Transverse colon (tissue), 4 donors: ENCODE data around the gene LRP1B. TPM values are rescaled to one million over a fixed set of nuclear protein-coding genes. Genes with fewer than 3 reads are reported as not detected.

ENCODE experiments used
- DNase-seq: peaks from one replicate; pipeline ENCODE4 v3.0.0-alpha.2; 2019
- H3K27ac ChIP-seq, 4 donors: fragments of 200-600 bp; sonication (generic); 2 replicates each; pipeline ENCODE4 v1.5.1; 2016 to 2018; ENCODE audit warnings: inconsistent platforms in 4 of 4
- H3K27me3 ChIP-seq: fragments of 200-600 bp; sonication (generic); 2 replicates; pipeline ENCODE4 v1.5.1; 2017; ENCODE audit warnings: inconsistent platforms
- H3K36me3 ChIP-seq, 4 donors: fragments of 200-600 bp; sonication (generic); 2 replicates each; pipeline ENCODE4 v1.5.1; 2017 to 2019; ENCODE audit warnings: inconsistent platforms in 4 of 4
- H3K4me1 ChIP-seq, 4 donors: fragments of 200-600 bp; sonication (generic); 2 replicates each; pipeline ENCODE4 v1.5.1; 2017 to 2020; ENCODE audit warnings: inconsistent platforms in 4 of 4
- H3K4me3 ChIP-seq, 4 donors: fragments of 200-600 bp; sonication (generic); 1 replicate in 1 of 4; 2 replicates in 3 of 4; pipeline versions ENCODE4 v1.5.1 to v1.6.1; 2017 to 2019; ENCODE audit warnings: inconsistent platforms in 4 of 4
- H3K9me3 ChIP-seq, 2 donors: fragments of 200-600 bp; sonication (generic); 2 replicates each; pipeline ENCODE4 v1.5.1; 2017 to 2019; ENCODE audit warnings: inconsistent platforms in 2 of 2
- CTCF ChIP-seq, 5 experiments: fragments of 200-600 bp in 3 of 5; fragments of 450-650 bp in 2 of 5; sonication (generic) in 3 of 5; IDR thresholded peaks; 1 replicate in 2 of 5; 2 replicates in 3 of 5; pipeline ENCODE4 v1.5.1; 2016 to 2017; ENCODE audit warnings: antibody characterized with exemption in 5 of 5, inconsistent platforms in 3 of 5, mild to moderate bottlenecking in 2 of 5, moderate library complexity in 1 of 5
- EP300 ChIP-seq: sonication (generic); formaldehyde crosslinking; IDR thresholded peaks from one replicate; pipeline ENCODE4 v1.6.1; 2017; ENCODE audit warnings: antibody characterized with exemption, low read depth
- POLR2A ChIP-seq: fragments of 450-650 bp; IDR thresholded peaks from one replicate; pipeline ENCODE4 v1.6.1; 2016; ENCODE audit warnings: antibody characterized with exemption, mild to moderate bottlenecking, moderate library complexity
- POLR2AphosphoS5 ChIP-seq, 3 donors: sonication (generic); formaldehyde crosslinking; IDR thresholded peaks; one replicate each; pipeline ENCODE4 v1.6.1; 2016; ENCODE audit warnings: antibody characterized with exemption in 3 of 3
- WGBS, 2 donors: methylation state at CpG; one replicate each; pipeline ENCODE4 v1.1.5; 2018; ENCODE audit warnings: low coverage in 1 of 2; 5-methylcytosine and 5-hydroxymethylcytosine counted together
- in situ Hi-C, 4 donors: fragments of 200-750 bp; cut with MboI; loops; one replicate each; pipeline versions ENCODE4 v1.15.0 to v1.15.1; 2017; ENCODE audit warnings: low sequenced_read_pairs in 3 of 4, low pct_ligation_motif_present in 1 of 4, low pct_unique_long_range_greater_than_20kb in 1 of 4
- intact Hi-C: fragments of 100-400 bp; cut with DNase I; formaldehyde crosslinking; loops from one replicate; pipeline ENCODE4 v1.15.1; 2023; ENCODE audit warnings: low total_unique reads
- total RNA-seq, 4 donors: library from RNA; depleted of rRNA; stranded (reverse); fragments of >200 nt; gene quantifications; one replicate each; pipeline ENCODE4 v1.1.0, GENCODE V29; 2016

Gene LRP1B
- total RNA-seq, 4 donors from 2014 or later, result 0.48 to 5.4 (median 0.82) TPM; not detected in 1

- H3K27me3 ChIP-seq, result no peaks in the 10 kb centered on the region
- in situ Hi-C loops (no loop called here), intact Hi-C loops (no loop called here)
- H3K9me3 ChIP-seq, result no peaks in the 10 kb centered on the region
- TF ChIP-seq POLR2AphosphoS5 (IDR thresholded peaks at IDR 0.05) (no peak), POLR2A (no peak), EP300 (no peak), CTCF (IDR thresholded peaks at IDR 0.05) (no peak)
- H3K4me1 ChIP-seq, result no peaks in the 10 kb centered on the region
- no peaks in the 10 kb centered on the region for H3K36me3 ChIP-seq
- DNase-seq, result no peak
- no peak overlapping the region for H3K4me3 ChIP-seq
- H3K27ac ChIP-seq, result no peak overlapping the region
Observed at GRCh38 chr2:141306368-141306767, 824.4 kb downstream of the LRP1B start.

GRCh38 chr2:141301551-141301950, 829.3 kb downstream of the LRP1B start:
- in situ Hi-C loops (no loop called here), intact Hi-C loops (no loop called here)
- DNase-seq, result no peak
- Histone ChIP-seq H3K27ac (no peak overlapping the region), H3K4me3 (no peak overlapping the region), H3K4me1 (no peaks in the 10 kb centered on the region), H3K27me3 (no peaks in the 10 kb centered on the region), H3K9me3 (no peaks in the 10 kb centered on the region), H3K36me3 (no peaks in the 10 kb centered on the region)
- TF ChIP-seq POLR2AphosphoS5 (IDR thresholded peaks at IDR 0.05) (no peak), CTCF (IDR thresholded peaks at IDR 0.05) (no peak), POLR2A (no peak), EP300 (no peak)
- WGBS, 2 donors, result 63 to 82% methylated on average over 2 of the region's 2 CpGs

GRCh38 chr2:141280037-141280436, 850.8 kb downstream of the LRP1B start:
- in situ Hi-C loops, result no loop called here
- H3K4me3 ChIP-seq, result no peak overlapping the region
- TF ChIP-seq EP300, result no peak
- TF ChIP-seq CTCF (IDR thresholded peaks at IDR 0.05), result no peak
- TF ChIP-seq POLR2AphosphoS5 (IDR thresholded peaks at IDR 0.05), result no peak
- no peak for TF ChIP-seq POLR2A
- H3K36me3 ChIP-seq, result no peaks in the 10 kb centered on the region
- H3K4me1 ChIP-seq, result no peaks in the 10 kb centered on the region
- no peaks in the 10 kb centered on the region for H3K9me3 ChIP-seq
- intact Hi-C loops, result no loop called here
- H3K27ac ChIP-seq, result no peak overlapping the region
- 73 to 84% methylated on average over 4 of the region's 4 CpGs for WGBS, 2 donors
- DNase-seq, result no peak
- no peaks in the 10 kb centered on the region for H3K27me3 ChIP-seq

- Histone ChIP-seq H3K9me3 (peaks cover 0 to 3% of the 10 kb centered on the region in 2 donors), H3K27ac (no peak overlapping the region), H3K4me3 (no peak overlapping the region), H3K4me1 (no peaks in the 10 kb centered on the region), H3K27me3 (no peaks in the 10 kb centered on the region), H3K36me3 (no peaks in the 10 kb centered on the region)
- no peak for DNase-seq
- in situ Hi-C loops, result no loop called here
- WGBS, 2 donors, result 67 to 81% methylated on average over 2 of the region's 2 CpGs
- intact Hi-C loops, result no loop called here
- TF ChIP-seq POLR2AphosphoS5 (IDR thresholded peaks at IDR 0.05) (no peak), CTCF (IDR thresholded peaks at IDR 0.05) (no peak), EP300 (no peak), POLR2A (no peak)
Observed at GRCh38 chr2:141271346-141271745, 859.5 kb downstream of the LRP1B start.
